Activated naive CD4-positive, alpha-beta T cell treated with anti-CD3 and anti-CD28 coated beads, Interleukin-2, amount 50 U/mL, for 16 hours (primary cell): ENCODE measurements around the gene TEX36.
"Not testable (repeated sequence)": the region's sequence is repeated elsewhere in the genome, so short reads cannot be mapped to it uniquely, and the experiment has no call there.

Experiments used
- DNase-seq: peaks from one replicate; pipeline ENCODE4 v3.0.0-alpha.2; 2020

Gene TEX36

DNA sequence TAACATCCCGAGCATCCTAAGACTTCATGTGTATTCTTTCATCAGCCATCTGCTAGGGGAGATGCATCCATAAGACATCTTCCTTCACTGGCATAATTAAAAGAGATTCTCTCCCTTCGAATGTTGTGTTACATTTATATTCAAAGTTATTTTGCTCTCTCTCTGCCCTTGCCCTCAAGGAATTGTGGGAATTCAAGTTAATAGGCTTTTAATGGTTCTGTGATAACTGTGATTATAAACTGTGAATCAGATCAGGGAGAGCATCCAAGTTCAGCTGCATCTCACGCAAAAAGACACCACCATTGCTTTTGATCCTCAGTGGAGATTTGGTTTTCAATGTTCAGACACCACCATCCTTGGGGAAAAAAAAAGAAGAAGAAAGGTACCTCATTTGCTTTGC is 9.2 kb upstream of the TEX36 start:
- DNase-seq: no peak

DNA sequence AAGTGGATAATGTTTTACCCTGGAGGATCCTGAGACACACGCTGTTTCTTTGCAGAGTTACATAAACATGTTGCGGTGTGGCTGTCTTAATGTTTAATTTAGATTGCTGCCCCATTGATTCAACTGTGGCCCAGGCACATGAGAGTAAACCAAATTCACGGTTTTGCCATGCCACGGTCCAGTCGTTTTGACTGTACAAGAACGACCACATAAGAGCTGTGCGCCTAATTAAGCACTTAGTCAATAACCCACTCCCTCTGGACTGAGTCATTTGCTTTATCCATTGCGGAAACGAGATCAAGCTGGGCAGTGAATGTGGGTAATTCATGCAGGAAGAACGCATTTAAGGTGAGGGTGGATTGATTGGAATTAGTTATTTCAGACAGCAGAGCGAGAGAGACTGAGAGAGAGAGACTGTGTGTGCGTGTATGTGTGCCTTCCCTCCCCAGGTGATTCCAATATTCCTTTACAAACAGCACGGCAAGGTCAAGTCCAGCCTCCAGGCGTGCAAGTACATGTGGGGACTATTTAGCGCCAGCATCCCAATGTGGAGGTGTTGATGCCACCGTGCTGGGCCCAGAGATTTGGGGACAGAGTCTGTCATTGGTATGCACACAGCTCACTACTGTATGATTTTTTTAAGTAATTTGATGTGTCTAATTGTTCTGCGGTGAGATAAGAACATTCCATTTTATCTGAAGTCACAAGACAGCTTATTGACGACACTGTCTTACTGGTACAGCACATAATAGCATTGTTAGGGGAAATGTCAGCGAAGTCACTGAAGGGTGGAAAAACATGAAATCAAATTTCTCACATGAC is 8.4 kb upstream of the TEX36 start:
- no peak for DNase-seq

DNA sequence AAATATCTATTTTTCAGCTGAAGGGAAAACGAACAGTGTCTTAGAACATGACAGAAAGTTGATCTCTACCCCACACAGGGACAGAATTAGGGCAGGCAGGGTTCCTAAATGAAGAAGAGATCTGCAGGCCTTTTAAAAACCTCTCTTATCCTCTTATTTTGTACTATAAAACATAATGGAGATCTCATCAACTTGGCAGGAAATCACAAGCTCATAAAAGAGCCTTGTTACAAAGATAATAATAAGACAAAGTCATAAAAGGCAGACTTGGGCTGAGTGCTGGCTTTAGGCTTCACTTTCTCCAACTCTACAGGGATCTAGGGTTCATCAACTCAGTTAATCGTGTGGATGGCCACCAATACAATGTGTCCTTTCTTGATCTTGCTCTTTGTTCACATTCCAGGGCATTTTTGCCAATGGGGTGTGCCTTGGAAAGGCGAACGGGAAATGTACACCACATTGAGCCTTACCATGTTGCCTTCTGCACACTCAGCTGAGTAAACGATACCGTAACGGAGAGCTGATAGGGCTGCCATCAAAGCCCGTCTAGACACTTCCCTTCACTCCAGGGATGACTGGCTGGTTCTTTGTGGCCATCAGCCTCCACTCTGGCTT is 7.1 kb upstream of the TEX36 start:
- no peak for DNase-seq

DNA sequence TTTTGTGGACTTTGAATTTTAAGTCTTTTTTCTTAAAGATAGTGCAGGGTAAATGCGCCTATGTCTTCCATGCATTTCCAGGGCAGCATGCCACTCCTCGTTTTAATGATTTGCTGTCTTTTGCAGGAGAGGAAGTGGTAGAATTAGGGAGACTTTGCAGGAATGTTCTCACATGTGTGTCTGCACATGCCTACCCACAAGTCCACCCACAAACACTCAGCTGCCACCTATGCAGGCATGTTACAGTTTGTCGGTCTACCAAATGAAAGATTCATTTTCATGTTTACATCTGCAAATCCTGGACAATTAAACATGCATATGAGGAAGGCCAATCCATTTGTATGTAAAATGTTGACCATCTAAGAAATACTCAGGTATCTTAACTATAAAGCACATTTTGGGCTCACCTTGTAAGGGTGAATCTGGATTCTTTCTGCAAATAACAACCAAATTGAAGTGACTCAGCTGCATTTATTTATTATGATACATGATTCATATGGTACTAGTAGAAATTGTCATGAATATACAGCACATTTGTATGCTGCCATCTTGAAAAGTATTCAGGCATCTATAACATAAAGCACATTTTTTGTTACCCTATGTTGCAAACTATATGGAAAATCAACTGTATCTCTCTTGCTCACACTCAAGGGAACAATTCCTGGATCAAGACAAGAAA is 4.7 kb upstream of the TEX36 start:
- DNase-seq: no peak

DNA sequence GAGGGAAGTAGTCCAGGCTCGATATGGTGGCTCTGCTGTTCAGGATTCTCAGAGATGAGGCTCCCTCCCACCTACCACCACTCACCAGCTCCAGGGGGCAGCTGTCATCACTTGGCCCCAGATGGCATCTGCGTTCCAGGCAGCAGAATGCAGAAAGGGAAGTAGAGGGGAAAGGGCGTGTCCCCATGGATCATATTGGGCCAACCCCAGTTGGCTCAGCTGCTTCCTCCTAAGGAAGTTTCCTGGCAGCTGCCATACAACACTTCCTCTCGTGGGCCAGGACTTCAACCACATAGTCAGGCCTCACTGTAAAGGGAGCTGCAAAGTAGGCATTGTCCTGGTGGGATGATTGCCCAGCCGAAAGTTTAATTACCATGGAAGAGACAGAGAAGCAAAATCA is 1.6 kb upstream of the TEX36 start:
- no peak for DNase-seq

DNA sequence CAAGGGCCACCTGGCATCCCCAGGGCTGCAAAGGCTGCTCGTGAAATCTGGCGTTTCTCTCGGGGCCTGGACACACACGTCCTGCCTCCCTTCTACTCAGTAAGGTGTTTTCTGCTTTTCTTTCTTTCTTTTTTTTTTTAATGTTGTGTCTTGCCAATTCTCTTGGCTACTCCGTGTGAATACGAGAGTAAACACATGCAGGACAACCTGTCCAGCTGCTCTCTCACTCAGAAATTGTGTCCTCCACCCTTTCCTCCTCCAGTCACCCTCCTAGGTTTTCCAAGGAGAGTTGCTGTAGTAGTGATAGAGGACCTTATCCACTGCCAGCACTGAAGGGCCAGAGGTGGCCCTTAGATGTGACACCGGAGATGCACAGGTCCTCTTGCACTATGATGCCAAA is 858 bp upstream of the TEX36 start:
- no peak for DNase-seq

DNA sequence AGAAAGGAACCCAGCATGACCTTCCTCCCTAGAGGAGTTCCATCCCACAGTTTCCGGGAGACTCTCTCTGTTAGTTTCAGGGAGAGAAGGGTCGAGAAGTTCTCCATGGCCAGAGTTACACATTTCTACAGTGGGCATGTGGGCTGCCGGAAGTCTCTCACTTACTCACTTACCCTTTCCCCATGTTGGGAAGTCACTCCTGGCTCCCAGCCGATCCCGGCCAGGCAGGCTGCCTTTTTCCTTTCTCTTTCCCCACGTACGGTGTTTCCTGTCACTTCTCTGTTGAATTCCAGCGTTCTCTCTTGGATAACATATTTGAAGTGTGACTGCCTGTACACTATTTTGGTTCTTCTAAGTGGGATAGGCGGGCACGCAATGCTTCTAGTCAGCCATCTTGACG is 3.5 kb downstream of the TEX36 start:
- DNase-seq: no peak

DNA sequence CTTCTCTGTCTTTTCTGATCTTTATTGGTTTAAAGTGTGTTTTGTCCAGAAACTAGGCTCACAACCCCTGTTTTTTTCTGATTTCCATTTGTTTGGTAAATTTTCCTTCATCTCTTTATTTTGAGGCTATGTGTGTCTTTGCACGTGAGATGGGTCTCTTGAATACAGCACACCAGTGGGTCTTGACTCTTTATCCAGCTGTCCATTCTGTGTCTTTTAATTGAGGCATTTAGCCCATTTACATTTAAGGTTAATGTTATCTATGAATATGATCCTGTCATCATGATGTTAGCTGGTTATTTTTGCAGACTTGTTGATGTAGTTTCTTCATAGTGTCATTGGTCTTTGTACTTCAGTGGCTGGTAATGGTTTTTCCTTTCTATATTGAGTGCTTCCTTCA is 10.1 kb downstream of the TEX36 start:
- DNase-seq: no peak

DNA sequence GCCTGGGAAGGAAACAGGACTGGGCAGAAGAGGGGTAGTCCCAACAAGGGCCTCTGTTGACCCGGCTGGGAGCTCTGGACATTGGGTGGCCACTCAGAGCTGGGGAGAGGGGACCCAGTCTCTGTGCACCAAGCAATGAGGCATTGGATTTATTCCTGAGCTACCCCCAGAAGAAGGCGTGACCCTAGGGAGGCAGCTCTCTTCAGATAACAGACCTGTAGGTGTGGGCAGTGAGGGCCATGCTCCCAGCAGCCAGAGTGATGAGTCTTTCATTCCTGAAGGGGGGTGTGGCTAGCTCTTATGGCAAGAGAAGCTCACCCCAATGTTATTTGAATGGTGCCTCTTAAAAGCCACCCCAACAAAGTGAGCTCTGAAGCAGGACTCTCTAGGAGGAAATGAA is 20.4 kb downstream of the TEX36 start:
- no peak for DNase-seq

DNA sequence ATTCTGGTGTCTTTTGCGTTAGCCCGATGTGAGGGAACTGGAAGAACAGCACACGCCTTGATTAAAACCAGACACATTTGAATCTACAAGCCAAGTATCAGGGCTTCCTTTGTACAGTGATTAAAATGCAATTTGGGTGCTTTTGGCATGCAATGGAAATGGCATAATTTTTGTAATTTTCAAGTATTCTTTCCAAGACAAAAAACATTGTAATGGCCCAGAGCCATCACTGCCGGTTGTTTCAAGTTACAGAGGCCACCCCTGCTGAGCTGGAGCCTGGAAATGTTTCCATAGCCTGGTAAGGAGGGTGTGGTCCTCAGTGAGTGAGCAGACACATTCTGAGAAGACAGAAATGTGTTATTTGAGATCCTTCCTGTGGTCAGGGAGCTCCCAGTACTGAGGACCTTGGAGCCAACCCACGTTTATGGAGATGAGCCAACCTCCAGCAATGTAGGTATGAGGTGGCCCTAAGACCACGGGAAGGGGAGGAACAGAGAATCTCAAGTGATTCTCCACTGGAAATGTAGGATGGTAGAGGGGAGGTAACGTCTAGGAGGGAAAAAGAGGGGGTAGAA is 20.9 kb downstream of the TEX36 start:
- DNase-seq: no peak

DNA sequence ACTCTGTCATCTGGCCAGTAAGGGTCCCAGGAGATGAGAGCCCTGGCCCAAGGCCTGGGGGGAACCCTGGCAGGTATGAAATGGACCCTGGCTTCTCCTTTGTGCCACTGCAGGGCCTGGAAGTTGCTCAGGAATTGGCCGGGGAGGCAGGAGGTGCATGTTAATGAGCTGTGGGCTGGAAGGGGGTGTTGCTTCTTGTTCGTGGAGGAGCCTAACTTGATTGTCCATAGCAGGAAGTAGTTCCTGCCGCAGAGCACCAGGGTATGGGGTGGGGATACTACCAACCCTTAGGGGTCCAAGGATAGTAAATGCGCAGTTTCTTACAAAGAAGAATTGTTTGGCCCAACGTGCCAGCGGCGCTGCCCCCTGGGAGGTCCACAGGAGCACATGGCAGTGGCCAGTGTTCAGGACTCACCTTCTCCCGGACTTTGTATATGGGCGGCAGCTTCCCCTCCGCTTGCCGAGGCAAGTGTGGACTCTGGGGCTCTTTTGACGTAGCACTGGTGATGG is 21.5 kb downstream of the TEX36 start:
- DNase-seq: no peak

DNA sequence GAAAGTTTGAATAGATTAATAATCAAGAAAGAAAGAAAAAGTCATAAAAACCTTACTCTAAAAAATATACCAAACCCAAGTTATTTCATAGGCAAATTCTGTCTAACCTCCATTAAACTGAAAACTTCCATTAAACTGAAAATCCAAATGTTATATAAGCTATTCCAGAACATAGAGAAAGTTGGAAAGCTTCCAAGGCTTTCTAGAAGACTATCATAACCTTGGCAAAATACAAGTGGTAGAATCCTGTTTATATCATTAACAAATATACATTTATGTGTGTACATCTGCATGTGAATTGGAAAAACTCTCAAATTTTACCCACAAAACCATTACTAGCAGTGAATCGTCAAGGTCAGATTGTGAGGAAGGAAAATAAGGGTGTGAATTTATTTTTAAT is 23.9 kb downstream of the TEX36 start:
- no peak for DNase-seq

DNA sequence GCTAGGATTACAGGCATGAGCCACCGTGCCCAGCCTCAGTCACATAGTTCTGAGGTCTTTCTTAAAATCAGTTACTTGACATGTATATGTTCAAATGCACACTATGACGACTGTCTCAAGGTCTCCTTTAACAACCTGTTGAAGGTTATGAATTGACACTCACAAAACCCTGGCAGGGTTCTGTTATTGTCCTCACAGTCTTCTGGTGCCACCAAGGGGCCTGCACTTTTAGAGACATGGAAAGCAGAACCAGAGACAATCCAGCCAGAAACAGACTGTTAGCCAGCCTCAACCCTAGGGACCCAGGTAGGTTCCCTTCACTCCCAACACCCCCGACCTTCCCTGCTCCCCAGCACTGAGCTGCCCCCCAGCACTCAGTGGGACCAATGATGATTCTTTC is 26.4 kb downstream of the TEX36 start:
- no peak for DNase-seq

DNA sequence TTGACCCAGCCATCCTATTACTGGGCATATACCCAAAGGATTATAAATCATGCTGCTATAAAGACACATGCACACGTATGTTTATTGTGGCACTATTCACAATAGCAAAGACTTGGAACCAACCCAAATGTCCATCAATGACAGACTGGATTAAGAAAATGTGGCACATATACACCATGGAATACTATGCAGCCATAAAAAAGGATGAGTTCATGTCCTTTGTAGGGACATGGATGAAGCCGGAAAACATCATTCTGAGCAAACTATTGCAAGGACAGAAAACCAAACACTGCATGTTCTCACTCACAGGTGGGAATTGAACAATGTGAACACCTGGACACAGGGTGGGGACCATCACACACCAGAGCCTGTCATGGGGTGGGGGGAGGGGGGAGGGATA is 29.9 kb downstream of the TEX36 start:
- not testable (repeated sequence) for DNase-seq

DNA sequence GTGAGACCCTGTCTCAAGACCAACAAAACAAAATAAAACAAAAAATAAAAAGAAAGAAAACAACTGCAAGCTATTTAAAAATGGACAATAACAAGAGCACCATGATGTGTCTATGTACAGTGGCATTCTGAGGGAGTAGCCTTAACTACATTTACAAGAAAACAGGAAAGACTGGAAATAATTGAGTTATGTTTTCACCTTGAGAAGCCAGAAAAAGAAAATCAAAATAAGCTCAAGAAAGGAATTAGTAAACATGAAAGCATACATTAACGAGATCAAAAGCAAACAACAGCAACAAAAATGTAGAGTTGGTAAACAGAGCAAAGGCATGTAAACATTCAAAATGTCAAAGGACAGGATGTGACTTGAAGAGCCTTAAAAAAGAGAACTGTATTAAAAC is 36.7 kb downstream of the TEX36 start:
- DNase-seq: no peak

DNA sequence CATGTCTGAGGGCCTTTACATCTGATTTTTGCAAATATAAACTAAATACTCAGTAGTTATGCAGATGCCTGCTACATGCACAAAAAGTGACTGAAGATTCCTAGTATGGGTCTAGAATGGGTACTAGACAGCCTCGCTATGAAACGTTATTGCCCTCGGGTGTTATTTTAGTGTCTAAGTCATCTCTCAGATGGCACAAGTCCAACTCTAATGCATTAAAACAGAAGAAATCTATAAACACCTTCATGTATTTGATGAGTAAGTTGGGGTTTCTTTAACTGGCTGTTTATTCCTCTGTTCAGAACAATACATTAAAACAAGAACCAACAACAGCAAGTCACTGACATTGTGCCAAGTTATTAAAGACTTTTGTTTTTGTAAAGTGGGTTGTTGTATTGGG is 41.6 kb downstream of the TEX36 start:
- no peak for DNase-seq

DNA sequence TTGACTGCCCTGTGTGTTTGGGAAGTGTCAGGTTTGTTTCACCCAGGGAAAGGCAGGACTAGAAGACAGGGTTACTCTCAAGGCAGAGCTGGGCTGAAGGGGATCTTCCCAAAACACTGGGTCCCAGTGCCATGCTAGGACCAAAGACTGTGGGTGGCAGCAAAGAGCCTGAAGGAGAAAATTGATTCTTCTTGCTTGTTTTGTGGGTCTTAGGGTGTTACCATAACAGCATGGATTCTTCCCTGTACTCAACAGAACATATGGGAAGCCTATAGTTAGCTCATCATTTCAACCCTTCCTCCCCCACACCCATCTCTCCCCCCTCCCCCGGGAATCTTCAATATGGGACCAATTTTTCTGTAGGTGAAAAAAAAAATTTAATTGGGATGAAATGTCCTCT is 42.3 kb downstream of the TEX36 start:
- DNase-seq: no peak

DNA sequence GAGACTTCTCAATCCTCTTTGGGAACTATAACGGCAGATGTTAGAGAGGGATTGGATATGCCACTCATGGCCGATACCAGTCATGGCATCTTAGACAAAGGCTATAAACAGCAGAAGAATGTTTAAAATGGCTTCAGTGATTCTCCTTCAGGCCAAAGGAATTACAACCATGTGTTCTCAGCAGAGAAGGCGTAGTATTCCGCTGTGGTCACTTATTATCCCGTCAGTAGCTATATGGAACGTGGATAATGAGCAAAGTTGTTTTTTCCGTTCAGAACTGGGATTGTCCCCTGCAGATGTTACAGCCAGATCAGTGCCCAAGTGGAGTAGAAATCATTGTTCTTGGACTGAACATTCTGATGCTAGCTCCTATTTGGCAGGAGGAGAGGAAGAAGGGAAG is 43.1 kb downstream of the TEX36 start:
- no peak for DNase-seq

DNA sequence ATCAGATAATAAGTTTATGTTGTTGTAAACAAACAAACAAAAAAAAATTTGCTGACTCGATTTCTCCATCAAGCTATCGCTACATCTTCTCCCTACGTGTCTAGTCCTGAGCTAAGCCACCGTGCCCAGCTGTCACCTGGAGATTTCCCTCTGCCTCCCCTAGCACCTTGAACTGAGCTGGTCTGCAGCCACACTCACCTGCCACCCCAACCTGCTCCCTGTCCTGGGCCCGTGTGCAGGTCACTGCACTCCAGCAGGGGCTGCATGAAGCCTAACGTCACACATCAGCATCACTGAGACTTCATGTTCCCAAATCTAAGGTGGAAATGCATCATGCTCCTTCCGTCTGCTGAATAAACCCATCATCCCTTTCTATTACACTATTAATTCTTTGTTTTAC is 44.4 kb downstream of the TEX36 start:
- DNase-seq: no peak

DNA sequence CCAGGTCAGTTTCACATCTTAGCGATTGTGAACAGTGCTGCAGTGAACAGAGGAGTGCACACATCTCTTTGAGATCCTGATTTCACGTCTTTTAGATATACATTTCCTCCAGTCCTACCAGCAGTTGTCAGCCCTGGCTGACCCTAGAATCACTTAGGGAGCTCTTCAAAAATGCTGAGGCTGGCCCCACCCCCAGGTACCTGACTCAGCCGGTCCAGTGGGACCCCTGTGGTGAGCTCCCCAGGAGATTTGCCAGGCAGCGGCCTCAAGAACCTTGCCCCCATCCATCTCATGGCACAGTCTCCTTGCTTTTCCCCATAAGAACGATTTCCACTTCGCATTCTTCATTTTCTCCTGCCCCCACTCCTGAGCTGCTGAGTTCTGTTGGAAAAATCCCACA is 45.5 kb downstream of the TEX36 start:
- DNase-seq: no peak

DNA sequence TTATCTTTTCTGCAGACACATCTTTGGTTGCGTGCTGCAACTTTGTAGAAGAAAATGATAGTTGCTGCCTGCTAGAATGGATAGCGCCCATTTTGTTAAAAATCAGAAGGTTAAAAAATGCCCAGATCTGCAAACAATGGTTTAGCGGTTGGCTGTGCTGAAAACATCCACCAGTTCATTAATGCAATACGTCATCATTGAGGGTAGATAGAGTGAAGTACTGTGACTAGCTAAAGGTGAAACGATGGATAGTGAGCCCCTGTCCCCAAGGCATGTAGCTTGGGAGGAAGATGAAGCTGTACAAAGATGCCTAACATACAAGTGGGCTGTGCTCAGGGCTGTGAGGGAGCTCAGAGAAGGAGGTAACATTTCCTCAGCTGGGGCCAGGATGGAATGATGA is 48.4 kb downstream of the TEX36 start:
- DNase-seq: no peak

DNA sequence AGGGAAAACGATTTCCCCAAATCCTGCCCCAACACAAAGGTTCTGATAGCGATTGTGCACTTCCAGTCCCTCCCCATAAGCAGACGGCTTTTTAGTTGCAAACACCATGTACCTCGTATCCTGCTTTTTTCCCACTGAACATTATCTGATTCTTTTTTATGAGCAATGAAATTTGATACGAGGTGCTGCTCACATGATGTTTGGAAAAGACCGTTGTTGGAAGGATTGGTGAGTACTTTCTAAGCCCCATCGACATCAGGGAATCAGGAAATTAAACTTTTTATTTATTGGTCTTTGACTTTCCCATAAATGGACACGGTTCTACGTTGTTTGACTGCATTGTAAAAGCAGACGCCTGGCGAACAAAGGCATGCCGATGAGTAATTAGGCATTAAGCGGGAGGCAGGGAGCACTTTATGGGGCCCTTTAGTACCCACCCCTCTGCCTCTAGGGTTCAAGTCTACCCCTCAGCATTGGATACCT is 49.4 kb downstream of the TEX36 start:
- DNase-seq: no peak

DNA sequence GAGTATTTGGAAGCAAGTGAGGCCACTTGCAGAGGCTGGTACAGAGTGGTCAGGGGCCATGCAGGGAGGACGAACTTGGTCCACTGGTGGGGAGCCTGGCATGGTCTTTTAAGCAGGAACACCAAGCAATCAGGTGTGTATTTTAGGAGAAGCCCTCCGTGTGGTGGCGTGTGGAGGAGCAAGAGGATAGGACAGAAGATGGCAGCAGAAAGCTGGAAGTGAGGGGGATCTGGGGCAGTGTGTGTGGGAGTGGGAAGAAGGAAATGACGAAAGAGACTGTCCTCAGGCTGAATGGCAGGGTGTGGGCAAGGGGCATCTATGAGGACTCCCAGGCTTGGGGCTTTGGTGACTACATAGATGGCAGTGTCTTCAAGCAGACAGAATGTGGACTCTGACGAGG is 51.2 kb downstream of the TEX36 start:
- no peak for DNase-seq
